GM12878 (cell line): ENCODE measurements around the gene DYTN. TPM values are rescaled to one million over a fixed set of nuclear protein-coding genes. Genes with fewer than 3 reads are reported as not detected.

Source experiments
- ATF2 ChIP-seq: IDR thresholded peaks from 2 replicates; pipeline ENCODE4 v1.6.1; 2012; ENCODE audit warnings: low read length, inconsistent platforms
- GATAD2B ChIP-seq: fragments of 450-650 bp; conservative IDR thresholded peaks from 2 replicates; pipeline ENCODE4 v1.6.1; 2017; ENCODE audit warnings: low read depth, mild to moderate bottlenecking, moderate library complexity
- MTA2 ChIP-seq: fragments of 450-650 bp; IDR thresholded peaks from 2 replicates; pipeline ENCODE4 v1.6.1; 2016; ENCODE audit warnings: low read depth, mild to moderate bottlenecking, moderate library complexity
- SKIL ChIP-seq: fragments of 450-650 bp; IDR thresholded peaks from 2 replicates; pipeline ENCODE4 v1.6.1; 2017; ENCODE audit warnings: mild to moderate bottlenecking, low read depth, inconsistent platforms; ENCODE audit not compliant: poor library complexity, severe bottlenecking
- SMC3 ChIP-seq: IDR thresholded peaks from 2 replicates; pipeline ENCODE4 v1.6.1; 2011; ENCODE audit warnings: low read length, improper control_type of control experiment, borderline replicate concordance
- STAT3 ChIP-seq: IDR thresholded peaks from 2 replicates; pipeline ENCODE4 v1.6.1; 2011; ENCODE audit warnings: low read depth, low read length, improper control_type of control experiment
- ZNF622 ChIP-seq: fragments of 450-650 bp; IDR thresholded peaks from 2 replicates; pipeline ENCODE4 v1.6.1; 2017; ENCODE audit warnings: mild to moderate bottlenecking, inconsistent platforms
- polyA plus RNA-seq, 11 experiments: library from polyadenylated mRNA; depleted of rRNA in 4 of 11; unstranded in 6 of 11; stranded (reverse) in 5 of 11; fragments of >200 nt; fragmentation: Nextera tagmentation in 4 of 11; fragmentation: Illumina TruSeq in 1 of 11; extraction: Ambion mirVana in 4 of 11; extraction: Trizol in 1 of 11; gene quantifications; 1 replicate in 1 of 11; 2 replicates in 10 of 11; pipeline versions ENCODE4 v1.2.1 to v1.2.3, GENCODE V29; 2011 to 2016; ENCODE audit warnings: inconsistent platforms in 2 of 11, missing spikeins in 2 of 11, low read depth in 1 of 11
- total RNA-seq, 4 experiments: library from RNA; depleted of rRNA in 3 of 4; stranded (reverse); fragments of >200 nt in 3 of 4; fragmentation: Illumina TruSeq in 1 of 4; extraction: Trizol in 1 of 4; gene quantifications; 2 replicates each; pipeline versions ENCODE4 v1.2.1 to v1.2.3, GENCODE V29; 2013 to 2021

Gene DYTN
- total and polyA plus RNA-seq, 10 of the 15 experiments (the other 5 are each of a cell fraction or from before 2014, with no cell fraction given): 0.02 to 0.32 (median 0.09) TPM; not detected in 3

GRCh38 chr2:206766057-206766930 is 48.1 kb upstream of the DYTN start (continued):
- TF ChIP-seq SKIL (no peak), STAT3 (no peak), ZNF622 (no peak), GATAD2B (no peak), MTA2 (no peak), ATF2 (no peak), SMC3 (no peak)
